MG63 (cell line): Measurements from ENCODE around the gene NARF. TPM values are rescaled to one million over a fixed set of nuclear protein-coding genes. Genes with fewer than 3 reads are reported as not detected.
"Not testable (repeated sequence)": the region's sequence is repeated elsewhere in the genome, so short reads cannot be mapped to it uniquely, and the experiment has no call there.

Experiments
- DNase-seq: peaks from one replicate; pipeline ENCODE4 v3.0.0-alpha.2; 2020
- H3K27me3 ChIP-seq: fragments of 250-450 bp; sonication (Bioruptor Pico); 2 replicates; pipeline ENCODE4 v1.5.1; 2020; ENCODE audit warnings: mild to moderate bottlenecking, moderate library complexity
- H3K36me3 ChIP-seq: fragments of 250-450 bp; sonication (Bioruptor Pico); 2 replicates; pipeline ENCODE4 v1.5.1; 2020; ENCODE audit warnings: mild to moderate bottlenecking, moderate library complexity
- H3K4me3 ChIP-seq: fragments of 250-450 bp; sonication (Bioruptor Pico); 2 replicates; pipeline ENCODE4 v1.5.1; 2020; ENCODE audit warnings: mild to moderate bottlenecking, moderate library complexity
- H3K9me3 ChIP-seq: fragments of 250-450 bp; sonication (Bioruptor Pico); 2 replicates; pipeline ENCODE4 v1.5.1; 2020; ENCODE audit warnings: mild to moderate bottlenecking, moderate library complexity
- total RNA-seq: library from RNA; depleted of rRNA; stranded (reverse); fragments of >200 nt; shearing (Covaris generic); gene quantifications from 2 replicates; pipeline ENCODE4 v1.2.3, GENCODE V29; 2014; ENCODE audit warnings: low replicate concordance

The NARF gene
- total RNA-seq, 1 experiment from 2014 or later = 33.7 TPM

- Histone ChIP-seq H3K9me3 (no peaks in the 10 kb centered on the region), H3K27me3 (no peaks in the 10 kb centered on the region), H3K36me3 (peaks cover 17% of the 10 kb centered on the region), H3K4me3 (no peak overlapping the region)
- DNase-seq = no peak
These were observed 16.7 kb upstream of the NARF start for GRCh38 chr17:82441691-82442487.

GRCh38 chr17:82442643-82443464, 15.7 kb upstream of the NARF start:
- H3K27me3 ChIP-seq = no peaks in the 10 kb centered on the region
- no peak overlapping the region for H3K4me3 ChIP-seq
- peaks cover 17% of the 10 kb centered on the region for H3K36me3 ChIP-seq
- DNase-seq = no peak
- no peaks in the 10 kb centered on the region for H3K9me3 ChIP-seq

- H3K4me3 ChIP-seq = no peak overlapping the region
- H3K36me3 ChIP-seq = peaks cover 17% of the 10 kb centered on the region
- DNase-seq = no peak
- no peaks in the 10 kb centered on the region for H3K27me3 ChIP-seq
- H3K9me3 ChIP-seq = no peaks in the 10 kb centered on the region
These were observed 14.9 kb upstream of the NARF start for GRCh38 chr17:82443465-82444283.

- Histone ChIP-seq H3K27me3 (no peaks in the 10 kb centered on the region), H3K36me3 (peaks cover 19% of the 10 kb centered on the region), H3K4me3 (no peak overlapping the region), H3K9me3 (no peaks in the 10 kb centered on the region)
- DNase-seq = no peak
These were observed 14.2 kb upstream of the NARF start for GRCh38 chr17:82444284-82444893.

GRCh38 chr17:82444941-82445521, 13.5 kb upstream of the NARF start:
- H3K4me3 ChIP-seq = no peak overlapping the region
- no peaks in the 10 kb centered on the region for H3K9me3 ChIP-seq
- peaks cover 19% of the 10 kb centered on the region for H3K36me3 ChIP-seq
- H3K27me3 ChIP-seq = no peaks in the 10 kb centered on the region
- DNase-seq = no peak

GRCh38 chr17:82445542-82445941, 13.0 kb upstream of the NARF start:
- Histone ChIP-seq H3K36me3 (peaks cover 19% of the 10 kb centered on the region), H3K4me3 (no peak overlapping the region), H3K9me3 (no peaks in the 10 kb centered on the region), H3K27me3 (no peaks in the 10 kb centered on the region)
- DNase-seq = no peak

- Histone ChIP-seq H3K36me3 (peaks cover 19% of the 10 kb centered on the region), H3K9me3 (no peaks in the 10 kb centered on the region), H3K27me3 (no peaks in the 10 kb centered on the region), H3K4me3 (no peak overlapping the region)
- no peak for DNase-seq
These were observed 12.4 kb upstream of the NARF start for GRCh38 chr17:82446124-82446523.

- Histone ChIP-seq H3K27me3 (no peaks in the 10 kb centered on the region), H3K36me3 (peaks cover 19% of the 10 kb centered on the region), H3K9me3 (no peaks in the 10 kb centered on the region), H3K4me3 (no peak overlapping the region)
- no peak for DNase-seq
These were observed 11.9 kb upstream of the NARF start for GRCh38 chr17:82446649-82447048.

GRCh38 chr17:82447876-82448275, 10.7 kb upstream of the NARF start:
- Histone ChIP-seq H3K27me3 (no peaks in the 10 kb centered on the region), H3K36me3 (peaks cover 14% of the 10 kb centered on the region), H3K9me3 (no peaks in the 10 kb centered on the region), H3K4me3 (no peak overlapping the region)
- DNase-seq = no peak

- Histone ChIP-seq H3K9me3 (no peaks in the 10 kb centered on the region), H3K4me3 (peak overlapping the region; percentile 90)
- no peak for DNase-seq
These were observed 9.2 kb upstream of the NARF start for GRCh38 chr17:82449131-82449882.

GRCh38 chr17:82449883-82450356, 8.6 kb upstream of the NARF start:
- H3K9me3 ChIP-seq = no peaks in the 10 kb centered on the region
- peak overlapping the region; percentile 90 for H3K4me3 ChIP-seq
- DNase-seq = no peak
- H3K27me3 ChIP-seq = no peaks in the 10 kb centered on the region
- H3K36me3 ChIP-seq = peaks cover 9% of the 10 kb centered on the region

More at GRCh38 chr17:82449131-82449882, 9.2 kb upstream of the NARF start:
- peaks cover 11% of the 10 kb centered on the region for H3K36me3 ChIP-seq
- H3K27me3 ChIP-seq = no peaks in the 10 kb centered on the region

GRCh38 chr17:82450357-82451106, 8.0 kb upstream of the NARF start, which contains the start of gene CYBC1:
Gene CYBC1, minus strand, starts transcription at chr17:82450752. Its CDS starts 1,498 bp downstream, at chr17:82449254.
- no peaks in the 10 kb centered on the region for H3K9me3 ChIP-seq
- H3K27me3 ChIP-seq = no peaks in the 10 kb centered on the region
- DNase-seq = peak; percentile 88
- peak within 1 kb of the TSS; percentile 90 for H3K4me3 ChIP-seq
- H3K36me3 ChIP-seq = peaks cover 9% of the 10 kb centered on the region

GRCh38 chr17:82452162-82452561, 6.4 kb upstream of the NARF start:
- peaks cover 3% of the 10 kb centered on the region; the same call in 1 of the 2 replicates for H3K36me3 ChIP-seq
- H3K4me3 ChIP-seq = no peak overlapping the region
- no peak for DNase-seq
- H3K9me3 ChIP-seq = no peaks in the 10 kb centered on the region
- no peaks in the 10 kb centered on the region for H3K27me3 ChIP-seq

GRCh38 chr17:82453151-82453550, 5.4 kb upstream of the NARF start:
- H3K36me3 ChIP-seq, H3K4me3 ChIP-seq, DNase-seq: not testable (repeated sequence)

GRCh38 chr17:82453706-82454105, 4.8 kb upstream of the NARF start:
- DNase-seq, H3K4me3 ChIP-seq, H3K9me3 ChIP-seq, H3K36me3 ChIP-seq, H3K27me3 ChIP-seq: not testable (repeated sequence)

More at GRCh38 chr17:82453151-82453550, 5.4 kb upstream of the NARF start:
- not testable (repeated sequence) for H3K27me3 ChIP-seq, H3K9me3 ChIP-seq
